Smooth muscle cell (in vitro differentiated cells): ENCODE measurements around the gene FIP1L1. TPM values are rescaled to one million over a fixed set of nuclear protein-coding genes. Genes with fewer than 3 reads are reported as not detected.

ENCODE experiments used
- DNase-seq: peaks from one replicate; lab custom pipeline; 2025; ENCODE audit not compliant: unreplicated experiment; lab: John Stamatoyannopoulos, UW
- H2AFZ ChIP-seq: fragments of 200-600 bp; sonication (generic); 2 replicates; pipeline ENCODE4 v1.6.0; 2016; ENCODE audit warnings: antibody characterized with exemption, low read depth, mild to moderate bottlenecking
- H3F3A ChIP-seq: fragments of 200-600 bp; sonication (generic); 2 replicates; pipeline ENCODE4 v1.6.0; 2017; ENCODE audit warnings: antibody characterized with exemption, low read depth
- H3K27ac ChIP-seq: fragments of 200-600 bp; sonication (generic); 2 replicates; pipeline ENCODE4 v1.5.1; 2016; ENCODE audit warnings: low read depth, mild to moderate bottlenecking
- H3K27me3 ChIP-seq: fragments of 200-600 bp; sonication (generic); 2 replicates; pipeline ENCODE4 v1.6.1; 2016; ENCODE audit warnings: low read depth, mild to moderate bottlenecking
- H3K36me3 ChIP-seq: fragments of 200-600 bp; sonication (generic); 2 replicates; pipeline ENCODE4 v1.5.1; 2016; ENCODE audit warnings: low read depth
- H3K4me1 ChIP-seq: fragments of 200-600 bp; sonication (generic); 2 replicates; pipeline ENCODE4 v1.5.1; 2016; ENCODE audit warnings: low read depth
- H3K4me2 ChIP-seq: fragments of 200-600 bp; sonication (generic); 2 replicates; pipeline ENCODE4 v1.6.0; 2016; ENCODE audit warnings: mild to moderate bottlenecking
- H3K4me3 ChIP-seq: fragments of 200-600 bp; sonication (generic); 2 replicates; pipeline ENCODE4 v1.5.1; 2016; ENCODE audit warnings: mild to moderate bottlenecking
- H3K79me2 ChIP-seq: fragments of 200-600 bp; sonication (generic); 2 replicates; pipeline ENCODE4 v1.6.0; 2016; ENCODE audit warnings: low read depth, mild to moderate bottlenecking
- H3K9ac ChIP-seq: fragments of 200-600 bp; sonication (generic); 2 replicates; pipeline ENCODE4 v1.6.0; 2016; ENCODE audit warnings: low read depth
- H3K9me3 ChIP-seq: fragments of 200-600 bp; sonication (generic); replicated peaks from 2 replicates; pipeline ENCODE4 v1.5.1; 2016; ENCODE audit warnings: low read depth
- H4K20me1 ChIP-seq: fragments of 200-600 bp; sonication (generic); 2 replicates; pipeline ENCODE4 v1.6.0; 2016; ENCODE audit warnings: low read depth
- CTCF ChIP-seq: fragments of 200-600 bp; sonication (generic); IDR thresholded peaks from 2 replicates; pipeline ENCODE4 v1.5.1; 2017; ENCODE audit warnings: borderline replicate concordance, mild to moderate bottlenecking, antibody characterized with exemption; ENCODE audit not compliant: insufficient read depth, poor library complexity, severe bottlenecking
- WGBS: methylation state at CpG from one replicate; pipeline ENCODE4 v1.1.7; 2016; ENCODE audit warnings: low lambda C conversion rate; 5-methylcytosine and 5-hydroxymethylcytosine counted together
- polyA plus RNA-seq: library from polyadenylated mRNA; unstranded; fragments of >200 nt; fragmentation: Nextera tagmentation; extraction: Ambion mirVana; gene quantifications from 2 replicates; pipeline ENCODE4 v1.2.1, GENCODE V29; 2016
- total RNA-seq: library from RNA; depleted of rRNA; stranded (reverse); fragments of >200 nt; gene quantifications from 2 replicates; pipeline ENCODE4 v1.2.3, GENCODE V29; 2014

FIP1L1 gene
- total and polyA plus RNA-seq, 2 experiments from 2014 or later: 55.1 to 65.7 TPM

GRCh38 chr4:53348046-53348445, 29.4 kb upstream of the FIP1L1 start:
- no peak overlapping the region for H3K4me2 ChIP-seq
- H4K20me1 ChIP-seq: no peaks in the 10 kb centered on the region
- peaks cover 6% of the 10 kb centered on the region for H3K36me3 ChIP-seq
- no peak overlapping the region for H3K4me3 ChIP-seq
- no peak for DNase-seq
- H2AFZ ChIP-seq: no peak overlapping the region
- H3K9ac ChIP-seq: no peak overlapping the region
- H3F3A ChIP-seq: no peaks in the 10 kb centered on the region
- H3K27ac ChIP-seq: no peak overlapping the region
- H3K9me3 ChIP-seq: no peaks in the 10 kb centered on the region
- WGBS: 89% methylated on average over 1 of the region's 1 CpG
- H3K27me3 ChIP-seq: no peaks in the 10 kb centered on the region
- no peak for TF ChIP-seq CTCF
- H3K79me2 ChIP-seq: no peaks in the 10 kb centered on the region
- H3K4me1 ChIP-seq: no peaks in the 10 kb centered on the region

DNA sequence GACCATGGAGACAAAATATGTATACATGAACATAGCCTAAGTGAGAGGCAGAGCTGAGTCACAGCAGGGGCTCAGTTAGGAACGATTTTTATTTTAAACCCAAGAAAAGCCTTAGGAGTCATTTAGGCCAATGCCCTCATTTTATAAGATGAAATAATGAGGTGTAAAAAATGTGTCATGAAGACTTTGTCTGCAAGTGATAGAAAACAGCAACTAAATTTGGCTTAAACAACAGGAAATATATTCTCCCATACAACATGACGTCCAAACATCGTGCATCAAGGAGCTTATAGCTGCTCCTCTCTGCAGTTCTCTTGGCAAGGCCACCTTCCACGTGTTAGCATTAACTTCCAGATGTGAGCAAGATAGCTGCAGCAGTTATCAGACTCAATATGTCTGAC, 28.4 kb upstream of the FIP1L1 start:
- Histone ChIP-seq H3K4me2 (no peak overlapping the region), H3K79me2 (no peaks in the 10 kb centered on the region), H3K27me3 (no peaks in the 10 kb centered on the region), H3K9me3 (no peaks in the 10 kb centered on the region), H3K9ac (no peak overlapping the region), H3F3A (no peaks in the 10 kb centered on the region), H2AFZ (no peak overlapping the region), H3K4me3 (no peak overlapping the region), H4K20me1 (no peaks in the 10 kb centered on the region), H3K4me1 (no peaks in the 10 kb centered on the region), H3K27ac (no peak overlapping the region), H3K36me3 (peaks cover 6% of the 10 kb centered on the region)
- DNase-seq: no peak
- no peak for TF ChIP-seq CTCF
- WGBS: 81% methylated on average over 4 of the region's 4 CpGs

- DNase-seq: no peak
- Histone ChIP-seq H3K4me3 (no peak overlapping the region), H3K36me3 (peaks cover 6% of the 10 kb centered on the region), H3K27me3 (no peaks in the 10 kb centered on the region), H3K27ac (no peak overlapping the region), H3K4me1 (no peaks in the 10 kb centered on the region), H3K79me2 (peaks cover 15% of the 10 kb centered on the region), H2AFZ (no peak overlapping the region), H4K20me1 (no peaks in the 10 kb centered on the region), H3K4me2 (no peak overlapping the region), H3K9me3 (no peaks in the 10 kb centered on the region), H3K9ac (no peak overlapping the region), H3F3A (no peaks in the 10 kb centered on the region)
- 98% methylated on average over 25 of the region's 32 CpGs for WGBS
- TF ChIP-seq CTCF: no peak
Observed at GRCh38 chr4:53354012-53354722, 23.3 kb upstream of the FIP1L1 start.

DNA sequence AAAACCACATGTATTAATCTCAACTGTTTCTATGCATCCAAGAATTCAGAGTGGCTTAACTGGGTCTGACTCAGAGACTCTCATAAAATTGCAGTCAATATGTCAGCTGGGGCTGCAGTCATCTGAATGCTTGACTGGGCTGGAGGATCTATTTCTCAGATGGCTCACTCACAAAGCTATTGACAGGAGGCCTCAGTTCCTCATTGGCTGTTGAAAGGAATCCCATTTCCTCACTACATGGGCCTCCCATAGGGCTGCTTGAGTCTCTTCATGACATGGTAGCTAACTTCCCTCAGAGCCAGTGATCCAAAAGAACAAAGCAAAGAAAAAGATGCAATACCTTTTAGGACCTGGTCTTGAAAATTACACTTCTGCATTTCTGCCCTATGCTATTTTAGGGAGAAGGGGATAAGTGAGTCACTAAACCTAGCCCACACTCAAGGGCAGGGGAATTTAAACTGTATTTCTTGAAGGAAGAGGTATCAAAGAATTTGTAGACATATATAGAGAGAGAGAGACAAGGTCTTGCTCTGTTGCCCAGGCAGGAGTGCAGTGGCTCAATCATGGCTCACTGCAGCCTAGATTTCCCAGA, 21.4 kb upstream of the FIP1L1 start:
- Histone ChIP-seq H3F3A (no peaks in the 10 kb centered on the region), H4K20me1 (no peaks in the 10 kb centered on the region), H2AFZ (no peak overlapping the region), H3K4me3 (no peak overlapping the region), H3K27me3 (no peaks in the 10 kb centered on the region), H3K9ac (no peak overlapping the region), H3K36me3 (peaks cover 6% of the 10 kb centered on the region), H3K9me3 (no peaks in the 10 kb centered on the region), H3K4me2 (no peak overlapping the region), H3K79me2 (peaks cover 23% of the 10 kb centered on the region), H3K27ac (no peak overlapping the region), H3K4me1 (no peaks in the 10 kb centered on the region)
- no peak for TF ChIP-seq CTCF
- DNase-seq: no peak
